ENCODE results near the gene RNU11.
"Not testable (repeated sequence)": the region's sequence is repeated elsewhere in the genome, so short reads cannot be mapped to it uniquely, and the experiment has no call there.

DNA sequence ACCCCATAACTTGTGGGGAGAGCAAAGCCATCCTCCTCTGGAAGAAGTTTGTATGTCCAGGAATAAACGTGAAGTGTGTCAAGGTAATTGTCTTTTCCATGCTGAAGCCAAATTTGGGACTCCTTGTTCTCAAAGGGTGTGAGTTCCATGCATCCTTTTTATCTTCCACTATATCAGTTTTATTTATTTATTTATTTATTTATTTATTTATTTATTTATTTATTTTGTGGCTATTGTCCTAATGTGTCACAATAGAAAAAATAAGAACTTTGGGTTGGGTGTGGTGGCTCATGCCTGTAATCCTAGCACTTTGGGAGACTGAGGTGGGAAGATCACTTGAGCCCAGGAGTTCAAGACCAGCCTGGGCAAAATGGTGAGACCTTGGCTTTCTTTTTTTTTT is 43.2 kb downstream of the RNU11 start:
- TF ChIP-seq, protein P1, sequence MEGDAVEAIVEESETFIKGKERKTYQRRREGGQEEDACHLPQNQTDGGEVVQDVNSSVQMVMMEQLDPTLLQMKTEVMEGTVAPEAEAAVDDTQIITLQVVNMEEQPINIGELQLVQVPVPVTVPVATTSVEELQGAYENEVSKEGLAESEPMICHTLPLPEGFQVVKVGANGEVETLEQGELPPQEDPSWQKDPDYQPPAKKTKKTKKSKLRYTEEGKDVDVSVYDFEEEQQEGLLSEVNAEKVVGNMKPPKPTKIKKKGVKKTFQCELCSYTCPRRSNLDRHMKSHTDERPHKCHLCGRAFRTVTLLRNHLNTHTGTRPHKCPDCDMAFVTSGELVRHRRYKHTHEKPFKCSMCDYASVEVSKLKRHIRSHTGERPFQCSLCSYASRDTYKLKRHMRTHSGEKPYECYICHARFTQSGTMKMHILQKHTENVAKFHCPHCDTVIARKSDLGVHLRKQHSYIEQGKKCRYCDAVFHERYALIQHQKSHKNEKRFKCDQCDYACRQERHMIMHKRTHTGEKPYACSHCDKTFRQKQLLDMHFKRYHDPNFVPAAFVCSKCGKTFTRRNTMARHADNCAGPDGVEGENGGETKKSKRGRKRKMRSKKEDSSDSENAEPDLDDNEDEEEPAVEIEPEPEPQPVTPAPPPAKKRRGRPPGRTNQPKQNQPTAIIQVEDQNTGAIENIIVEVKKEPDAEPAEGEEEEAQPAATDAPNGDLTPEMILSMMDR (IDR thresholded peaks at IDR 0.05), result not testable (repeated sequence)
- TF ChIP-seq POLR2A (IDR thresholded peaks at IDR 0.05); POLR2AphosphoS5 (IDR thresholded peaks at IDR 0.05; ENCODE audit: insufficient read depth in 1 of 2, low read depth in 1 of 2): not testable (repeated sequence)
